GM19240 (cell line): ENCODE measurements around the gene S100A16.

Experiments
- DNase-seq: peaks from one replicate; pipeline ENCODE4 v3.0.0; 2011; ENCODE audit warnings: low spot score; ENCODE audit not compliant: insufficient read length

S100A16 gene

GRCh38 chr1:153616144-153616916 lies 3.4 kb upstream of the S100A16 start, which contains the start of gene S100A14:
Gene S100A14, minus strand, starts transcription at chr1:153616325. Its CDS starts 467 bp downstream, at chr1:153615858.
- no peak for DNase-seq

GRCh38 chr1:153615406-153615805 lies 2.5 kb upstream of the S100A16 start:
- no peak for DNase-seq

- no peak for DNase-seq
Measured at GRCh38 chr1:153614906-153615305, 2.0 kb upstream of the S100A16 start.

GRCh38 chr1:153614189-153614900 lies 1.4 kb upstream of the S100A16 start:
- no peak for DNase-seq

- DNase-seq, result no peak
Measured at GRCh38 chr1:153613406-153613805, 469 bp upstream of the S100A16 start.

GRCh38 chr1:153612111-153612754 lies 704 bp downstream of the S100A16 start:
- no peak for DNase-seq

- no peak for DNase-seq
Measured at GRCh38 chr1:153611356-153611755, 1.6 kb downstream of the S100A16 start.

GRCh38 chr1:153610811-153611301 lies 2.1 kb downstream of the S100A16 start:
- DNase-seq, result no peak

GRCh38 chr1:153610334-153610733 lies 2.6 kb downstream of the S100A16 start:
- no peak for DNase-seq

GRCh38 chr1:153609585-153609907 lies 3.4 kb downstream of the S100A16 start:
- no peak for DNase-seq

GRCh38 chr1:153608742-153609584 lies 4.0 kb downstream of the S100A16 start:
- DNase-seq, result no peak

- no peak for DNase-seq
Measured at GRCh38 chr1:153608089-153608682, 4.8 kb downstream of the S100A16 start.

GRCh38 chr1:153607381-153607780 lies 5.6 kb downstream of the S100A16 start:
- DNase-seq, result no peak

GRCh38 chr1:153606194-153606593 lies 6.7 kb downstream of the S100A16 start:
- no peak for DNase-seq

GRCh38 chr1:153602749-153603148 lies 10.2 kb downstream of the S100A16 start:
- no peak for DNase-seq

GRCh38 chr1:153599847-153600246 lies 13.1 kb downstream of the S100A16 start:
- no peak for DNase-seq

GRCh38 chr1:153598309-153599172 lies 14.4 kb downstream of the S100A16 start:
- peak; percentile 84 for DNase-seq

GRCh38 chr1:153597206-153597605 lies 15.7 kb downstream of the S100A16 start:
- DNase-seq, result no peak

- DNase-seq, result no peak
Measured at GRCh38 chr1:153592748-153593147, 20.2 kb downstream of the S100A16 start.

GRCh38 chr1:153588482-153588881 lies 24.5 kb downstream of the S100A16 start:
- no peak for DNase-seq
